Measurements from ENCODE around the gene ANKH. TPM values are rescaled to one million over a fixed set of nuclear protein-coding genes. Genes with fewer than 3 reads are reported as not detected.

The ANKH gene
- polyA plus RNA-seq, 12 donors = 11.4 to 23.3 (median 14.1) TPM; not detected in 1

GRCh38 chr5:14739538-14739937 is 132.0 kb downstream of the ANKH start:
- no peak for DNase-seq

GRCh38 chr5:14738050-14738449 is 133.5 kb downstream of the ANKH start:
- no peak for DNase-seq

- DNase-seq = no peak
These were observed 134.3 kb downstream of the ANKH start for GRCh38 chr5:14737291-14737690.

DNA sequence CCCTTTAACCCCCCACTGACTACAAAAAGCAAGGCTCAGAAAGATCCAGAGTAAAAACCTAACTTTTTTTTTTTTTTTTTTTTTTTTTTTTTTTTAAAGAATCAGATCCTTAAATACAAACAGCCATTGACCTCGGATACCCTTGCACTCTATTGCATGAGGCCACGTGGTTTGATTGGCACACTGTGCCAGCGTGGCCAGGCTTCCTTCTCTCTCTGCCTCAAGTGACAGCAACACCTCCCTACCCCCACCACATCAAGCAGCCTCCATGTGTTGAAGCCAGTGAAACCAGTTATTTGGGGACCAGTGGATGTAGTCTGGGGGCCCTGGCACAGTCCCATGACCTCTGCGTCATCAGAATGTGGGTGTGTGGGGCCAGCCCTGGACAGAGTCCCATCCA is 135.6 kb downstream of the ANKH start:
- DNase-seq = no peak

DNA sequence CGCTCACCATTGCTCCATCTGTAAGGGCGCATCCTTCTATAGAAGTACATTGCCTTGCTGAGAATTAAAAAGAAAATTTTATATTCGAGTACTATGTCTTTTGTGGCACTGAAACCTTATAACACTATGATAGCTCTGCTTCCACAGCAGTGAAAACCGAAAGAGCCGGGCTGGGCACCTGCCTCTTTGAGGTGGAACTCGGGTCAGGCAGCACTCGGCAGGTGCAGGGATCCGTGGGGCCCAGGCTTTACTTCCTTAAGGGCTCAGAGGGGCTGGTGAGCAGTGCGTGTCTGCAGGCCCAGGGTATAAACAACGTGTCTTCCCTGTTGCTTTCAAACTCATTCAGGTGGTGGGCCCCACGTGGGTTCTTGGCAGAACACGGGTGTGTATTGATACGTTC is 137.2 kb downstream of the ANKH start:
- no peak for DNase-seq

- no peak for DNase-seq
These were observed 137.9 kb downstream of the ANKH start for GRCh38 chr5:14733661-14734060.

DNA sequence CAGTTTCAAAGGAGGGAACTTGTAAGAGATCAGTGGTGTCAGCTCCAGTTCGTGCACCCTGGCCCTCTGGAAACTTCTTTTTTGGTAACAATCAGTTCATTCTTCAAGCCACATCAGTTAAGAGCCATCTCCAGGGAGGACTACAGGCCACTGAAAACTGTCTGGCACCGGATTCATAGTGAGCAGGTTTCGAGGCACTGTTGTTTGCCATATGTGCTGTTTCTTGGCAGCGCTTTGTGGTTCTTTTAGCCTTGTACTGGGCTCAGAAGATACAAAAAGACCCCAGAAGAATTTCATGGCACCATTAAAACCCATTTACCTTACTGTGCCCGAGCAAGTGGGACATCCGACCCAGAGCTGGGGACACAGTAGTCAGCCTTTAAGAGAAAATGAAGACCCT is 138.6 kb downstream of the ANKH start:
- no peak for DNase-seq

DNA sequence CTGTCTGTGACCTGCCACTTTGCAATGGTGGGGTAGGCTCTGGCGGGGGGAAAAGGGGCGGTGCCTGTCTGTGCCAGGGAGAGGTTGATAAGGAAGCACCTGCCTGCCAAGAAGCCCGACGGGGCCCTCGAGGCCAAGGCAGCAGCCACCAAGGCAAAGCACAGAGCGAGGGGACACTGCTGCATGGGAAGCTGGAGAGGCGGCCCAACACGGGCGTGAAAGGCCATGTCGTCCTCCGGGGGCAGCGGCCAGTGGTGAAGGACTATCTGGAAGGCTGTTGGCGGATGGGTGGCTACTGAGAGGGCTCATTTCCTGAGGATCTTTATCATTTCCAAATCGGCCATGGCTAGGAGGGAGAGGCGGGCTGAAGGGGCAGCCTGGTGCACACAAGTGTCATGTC is 140.7 kb downstream of the ANKH start:
- no peak for DNase-seq

DNA sequence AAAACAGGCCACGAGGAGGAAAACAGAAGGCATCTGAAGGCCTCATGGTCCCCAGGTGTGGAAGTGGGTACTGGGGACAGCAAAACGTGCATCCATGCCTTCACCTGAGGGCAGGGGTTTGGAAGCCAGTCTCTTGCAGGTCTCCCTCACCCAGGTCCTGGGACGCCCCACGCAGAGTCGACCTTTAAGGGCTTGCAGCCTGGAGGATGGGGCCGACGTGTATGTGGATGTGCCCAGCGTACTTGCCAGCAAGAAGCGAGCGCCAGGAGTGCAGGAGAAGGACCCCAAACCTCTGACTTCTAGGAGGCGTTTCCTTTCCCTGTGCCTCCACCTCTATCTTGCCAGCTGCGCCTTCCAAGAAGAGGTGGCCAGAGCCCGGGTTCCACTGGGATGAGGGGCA is 141.1 kb downstream of the ANKH start:
- no peak for DNase-seq

DNA sequence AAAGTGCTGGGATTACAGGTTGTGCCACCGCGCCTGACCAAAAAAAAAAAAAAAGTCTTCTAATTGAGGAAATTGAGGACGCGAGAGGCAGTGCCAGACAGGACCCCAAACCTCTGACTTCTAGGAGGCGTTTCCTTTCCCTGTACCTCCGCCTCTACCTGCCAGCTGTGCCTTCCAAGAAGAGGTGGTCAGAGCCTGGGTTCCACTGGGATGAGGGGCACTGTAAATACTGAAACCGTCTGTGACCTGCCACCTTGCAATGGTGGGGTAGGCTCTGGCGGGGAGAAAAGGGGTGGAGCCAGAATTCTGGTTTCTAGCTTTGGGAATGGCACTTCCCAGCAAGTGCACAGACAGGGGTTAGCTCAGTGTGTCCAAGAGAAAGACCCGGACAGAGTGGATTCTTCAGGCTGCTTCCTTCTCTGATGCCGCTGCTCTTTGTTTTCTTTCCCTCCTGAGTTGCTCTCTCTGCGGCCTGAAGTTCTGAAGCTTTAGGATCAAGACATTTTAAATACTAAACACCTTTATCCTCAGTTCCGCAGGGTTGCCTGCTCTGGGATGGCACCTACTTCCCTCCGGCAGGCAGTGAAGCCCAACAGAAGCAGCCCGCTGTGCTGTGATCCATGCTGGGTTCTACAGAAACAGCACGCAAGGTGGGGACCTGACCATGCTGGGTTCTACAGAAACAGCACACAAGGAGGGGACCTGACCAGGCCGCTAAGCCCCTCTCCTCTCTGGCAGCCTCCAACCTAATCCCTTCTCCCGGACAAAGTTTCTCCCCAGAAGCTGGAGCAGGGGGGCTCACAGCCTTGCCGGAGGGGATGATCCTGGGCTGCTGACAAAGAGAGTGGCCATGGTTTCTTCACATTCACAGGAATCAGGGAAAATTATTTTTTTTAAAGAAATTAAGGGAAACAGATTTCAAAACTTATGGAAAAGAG is 141.9 kb downstream of the ANKH start:
- no peak for DNase-seq

DNA sequence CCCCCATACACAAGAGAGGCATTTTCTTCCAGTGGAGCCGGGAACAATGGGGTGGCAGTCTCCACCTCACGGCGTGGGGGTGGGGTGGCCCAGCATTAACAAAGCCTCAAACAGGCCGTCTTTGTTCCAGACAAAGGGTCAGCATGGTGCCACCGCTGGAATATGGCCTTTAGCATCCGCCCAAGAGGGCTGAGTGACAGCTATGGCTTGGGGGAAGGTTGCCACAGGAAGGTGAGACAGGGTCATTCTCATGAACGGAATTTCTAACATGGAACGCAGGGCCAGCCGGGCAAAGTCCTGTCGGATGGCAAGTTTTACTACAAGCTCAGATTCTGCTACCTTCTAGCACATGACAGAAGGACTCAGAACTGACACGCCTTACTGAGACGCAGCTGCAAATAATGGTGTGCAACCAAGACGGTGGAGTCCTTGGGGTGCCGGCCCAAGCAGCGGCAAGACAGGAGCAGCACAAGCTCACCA is 143.1 kb downstream of the ANKH start:
- no peak for DNase-seq

- DNase-seq = no peak
These were observed 143.6 kb downstream of the ANKH start for GRCh38 chr5:14727928-14728458.

- DNase-seq = peak; percentile 86
These were observed 144.1 kb downstream of the ANKH start for GRCh38 chr5:14727428-14727865.

GRCh38 chr5:14726066-14726838 is 145.3 kb downstream of the ANKH start:
- DNase-seq = no peak

DNA sequence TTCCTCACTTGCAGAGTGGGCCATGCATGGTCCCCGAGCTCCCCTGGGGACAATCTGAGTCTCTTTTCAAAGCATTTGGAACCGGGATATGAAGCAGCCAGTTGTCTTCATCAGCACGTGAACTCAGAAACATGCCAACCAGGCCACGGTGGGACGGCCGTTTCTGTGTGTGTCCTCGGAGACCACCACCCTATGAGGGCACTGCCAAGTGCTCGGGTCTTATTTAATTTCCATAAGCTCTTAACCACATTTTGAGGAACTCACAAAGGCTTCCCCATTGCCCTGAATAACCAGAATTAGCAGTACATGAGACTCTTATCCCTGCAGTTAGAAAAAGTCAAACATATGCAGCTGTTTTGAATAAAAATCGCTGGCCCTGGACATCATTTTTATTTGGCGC is 146.9 kb downstream of the ANKH start:
- no peak for DNase-seq

DNA sequence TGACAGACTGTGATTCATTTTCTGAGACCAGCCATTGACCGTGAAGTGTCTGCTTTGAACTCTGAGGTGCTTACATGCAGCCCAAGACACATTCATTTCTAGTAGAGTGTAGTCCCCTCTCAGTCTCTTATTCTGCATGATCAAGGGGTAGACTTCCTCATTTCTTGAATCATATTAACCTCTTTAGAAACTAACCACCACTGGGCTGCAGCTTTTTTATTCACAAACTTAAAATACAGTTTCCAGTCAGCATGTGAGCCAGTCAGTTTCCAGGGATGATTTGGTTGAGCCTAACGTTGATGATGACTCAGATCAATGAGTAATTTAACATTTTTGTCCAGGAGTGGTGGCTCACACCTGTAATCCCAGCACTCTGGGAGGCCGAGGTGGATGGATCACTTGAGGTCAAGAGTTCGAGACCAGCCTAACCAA is 147.9 kb downstream of the ANKH start:
- no peak for DNase-seq

- no peak for DNase-seq
These were observed 148.7 kb downstream of the ANKH start for GRCh38 chr5:14722923-14723322.

- DNase-seq = no peak
These were observed 149.5 kb downstream of the ANKH start for GRCh38 chr5:14721990-14722656.

- no peak for DNase-seq
These were observed 151.2 kb downstream of the ANKH start for GRCh38 chr5:14720236-14720923.

- DNase-seq = no peak
These were observed 152.8 kb downstream of the ANKH start for GRCh38 chr5:14718778-14719177.
